ENCODE measurements around the gene PALM.

Gene PALM

DNA sequence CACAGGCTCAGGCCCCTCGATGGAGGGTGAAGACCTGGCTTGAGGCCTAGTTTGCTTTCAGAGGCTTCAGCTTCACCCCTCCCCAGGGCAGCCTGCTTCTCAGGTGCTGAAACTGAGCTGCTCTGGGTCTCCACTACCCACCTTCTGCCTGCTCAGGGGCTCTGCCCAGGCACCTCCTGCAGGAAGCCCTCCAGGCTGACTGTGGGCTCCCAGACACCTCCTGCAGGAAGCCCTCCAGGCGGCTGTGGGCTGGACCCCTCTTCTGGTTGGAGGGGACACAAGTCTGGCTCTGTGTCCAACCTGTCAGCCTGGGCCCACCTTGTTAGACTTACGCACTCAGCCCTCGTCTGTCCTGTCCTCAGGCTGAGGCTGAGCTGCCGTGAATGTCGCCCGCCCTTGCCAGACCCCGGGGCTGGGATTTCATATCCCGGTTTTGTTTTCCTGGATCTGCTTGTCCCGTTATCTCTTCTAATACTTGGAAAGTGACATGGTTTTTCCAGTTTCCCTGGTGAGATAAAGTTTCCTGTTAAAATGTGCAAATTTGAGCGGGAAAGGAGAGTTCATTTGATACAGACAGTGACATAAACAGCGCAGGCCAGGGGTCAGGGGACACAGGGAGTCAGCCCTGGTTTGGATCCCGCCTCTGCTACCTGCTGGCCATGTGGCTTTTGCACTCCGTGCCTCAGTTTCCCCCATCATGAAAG is 21.4 kb downstream of the PALM start:
- H4K20me1 ChIP-seq (ENCODE audit: insufficient read depth, low read length): no peaks in the 10 kb centered on the region
- H3K9me3 ChIP-seq (ENCODE audit: insufficient read depth, low read length): no peaks in the 10 kb centered on the region
- 0 out of 2 replicates have a peak overlapping the region, but pooled peaks have one; percentile 17 for H3K4me3 ChIP-seq (ENCODE audit: low read length)
- peak overlapping the region; percentile 63 for H3K27ac ChIP-seq (ENCODE audit: low read length)
- peak overlapping the region; percentile 50 for H3K4me2 ChIP-seq (ENCODE audit: low read length)
- TF ChIP-seq, protein P1, sequence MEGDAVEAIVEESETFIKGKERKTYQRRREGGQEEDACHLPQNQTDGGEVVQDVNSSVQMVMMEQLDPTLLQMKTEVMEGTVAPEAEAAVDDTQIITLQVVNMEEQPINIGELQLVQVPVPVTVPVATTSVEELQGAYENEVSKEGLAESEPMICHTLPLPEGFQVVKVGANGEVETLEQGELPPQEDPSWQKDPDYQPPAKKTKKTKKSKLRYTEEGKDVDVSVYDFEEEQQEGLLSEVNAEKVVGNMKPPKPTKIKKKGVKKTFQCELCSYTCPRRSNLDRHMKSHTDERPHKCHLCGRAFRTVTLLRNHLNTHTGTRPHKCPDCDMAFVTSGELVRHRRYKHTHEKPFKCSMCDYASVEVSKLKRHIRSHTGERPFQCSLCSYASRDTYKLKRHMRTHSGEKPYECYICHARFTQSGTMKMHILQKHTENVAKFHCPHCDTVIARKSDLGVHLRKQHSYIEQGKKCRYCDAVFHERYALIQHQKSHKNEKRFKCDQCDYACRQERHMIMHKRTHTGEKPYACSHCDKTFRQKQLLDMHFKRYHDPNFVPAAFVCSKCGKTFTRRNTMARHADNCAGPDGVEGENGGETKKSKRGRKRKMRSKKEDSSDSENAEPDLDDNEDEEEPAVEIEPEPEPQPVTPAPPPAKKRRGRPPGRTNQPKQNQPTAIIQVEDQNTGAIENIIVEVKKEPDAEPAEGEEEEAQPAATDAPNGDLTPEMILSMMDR (IDR thresholded peaks at IDR 0.05; ENCODE audit: low read depth, low read length): no peak
- no peak for TF ChIP-seq EZH2phosphoT487 (IDR thresholded peaks at IDR 0.05; ENCODE audit: low read depth)
- no peaks in the 10 kb centered on the region for H3K36me3 ChIP-seq (replicated peaks; ENCODE audit: low read depth, low read length)
- peaks cover 30% of the 10 kb centered on the region for H3K4me1 ChIP-seq (ENCODE audit: low read length)
- H3K79me2 ChIP-seq (ENCODE audit: low read length): no peaks in the 10 kb centered on the region
- H2AFZ ChIP-seq (ENCODE audit: low read depth, low read length): no peak overlapping the region
- no peaks in the 10 kb centered on the region for H3K27me3 ChIP-seq (ENCODE audit: low read depth, low read length)
- peak overlapping the region; percentile 12; the same call in 1 of the 2 replicates for H3K9ac ChIP-seq (ENCODE audit: low read length)

DNA sequence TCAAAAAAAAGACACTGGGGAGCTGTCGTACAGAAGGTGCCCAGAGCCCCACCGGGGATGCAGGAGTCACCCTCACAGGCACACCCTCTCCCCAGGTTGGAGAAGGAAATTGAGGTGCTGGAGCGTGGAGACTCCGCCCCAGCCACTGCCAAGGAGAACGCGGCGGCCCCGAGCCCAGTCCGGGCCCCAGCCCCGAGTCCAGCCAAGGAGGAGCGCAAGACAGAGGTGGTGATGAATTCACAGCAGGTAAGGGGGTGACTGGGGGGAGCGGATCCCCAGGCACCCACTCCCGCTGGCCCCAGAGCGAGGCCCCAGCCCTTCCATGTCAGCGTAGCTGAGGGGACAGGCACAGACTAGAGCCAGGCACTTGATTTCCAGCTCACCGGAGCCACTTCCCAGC is 22.3 kb downstream of the PALM start:
- Histone ChIP-seq H4K20me1 (ENCODE audit: insufficient read depth, low read length) (no peaks in the 10 kb centered on the region), H2AFZ (ENCODE audit: low read depth, low read length) (no peak overlapping the region), H3K79me2 (ENCODE audit: low read length) (no peaks in the 10 kb centered on the region), H3K4me2 (ENCODE audit: low read length) (no peak overlapping the region), H3K9me3 (ENCODE audit: insufficient read depth, low read length) (no peaks in the 10 kb centered on the region), H3K27me3 (ENCODE audit: low read depth, low read length) (no peaks in the 10 kb centered on the region), H3K4me3 (ENCODE audit: low read length) (no peak overlapping the region), H3K9ac (ENCODE audit: low read length) (no peak overlapping the region), H3K36me3 (replicated peaks; ENCODE audit: low read depth, low read length) (no peaks in the 10 kb centered on the region), H3K27ac (ENCODE audit: low read length) (no peak overlapping the region), H3K4me1 (ENCODE audit: low read length) (peaks cover 30% of the 10 kb centered on the region)
- TF ChIP-seq, protein P1 (IDR thresholded peaks at IDR 0.05; ENCODE audit: low read depth, low read length): no peak
- no peak for TF ChIP-seq EZH2phosphoT487 (IDR thresholded peaks at IDR 0.05; ENCODE audit: low read depth)

DNA sequence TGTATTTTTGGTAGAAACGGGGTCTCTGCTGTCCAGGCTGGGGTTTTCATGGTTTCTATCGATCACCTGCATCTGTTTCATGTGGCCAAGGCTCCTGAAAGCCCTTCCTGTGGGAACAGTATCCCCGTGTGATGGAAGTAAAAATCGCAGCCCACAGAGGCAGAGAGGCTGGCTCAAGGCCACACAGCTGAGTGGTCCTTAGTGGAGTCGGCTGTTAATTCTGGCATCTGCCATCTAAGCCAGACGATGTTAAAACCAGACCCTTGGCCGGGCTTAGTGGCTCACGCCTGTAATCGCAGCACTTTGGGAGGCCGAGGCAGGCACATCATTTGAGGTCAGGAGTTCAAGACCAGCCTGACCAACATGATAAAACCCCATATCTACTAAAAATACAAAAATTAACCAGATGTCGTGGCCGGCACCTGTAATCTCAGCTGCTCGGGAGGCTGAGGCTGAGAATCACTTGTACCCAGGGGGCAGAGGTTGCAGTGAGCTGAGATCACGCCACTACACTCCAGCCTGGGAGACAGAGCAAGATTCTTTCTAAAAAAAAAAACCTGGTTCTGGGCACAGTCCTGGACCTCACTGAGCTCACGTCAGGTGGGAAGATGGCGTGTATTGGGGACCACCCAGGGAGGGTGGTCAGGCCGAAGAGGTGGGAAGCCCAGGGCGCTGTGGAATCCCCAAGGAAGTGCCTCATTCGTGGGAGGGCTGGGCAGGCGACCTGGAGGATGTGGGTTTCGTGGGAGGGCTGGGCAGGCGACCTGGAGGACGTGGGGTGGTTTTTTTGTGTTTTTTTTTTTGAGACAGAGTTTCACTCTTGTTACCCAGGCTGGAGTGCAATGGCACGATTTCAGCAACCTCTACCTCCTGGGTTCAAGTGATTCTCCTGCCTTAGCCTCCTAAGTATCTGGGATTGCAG is 23.7 kb downstream of the PALM start:
- Histone ChIP-seq H3K9ac (ENCODE audit: low read length) (no peak overlapping the region), H3K27me3 (ENCODE audit: low read depth, low read length) (no peaks in the 10 kb centered on the region), H2AFZ (ENCODE audit: low read depth, low read length) (no peak overlapping the region), H4K20me1 (ENCODE audit: insufficient read depth, low read length) (no peaks in the 10 kb centered on the region), H3K27ac (ENCODE audit: low read length) (no peak overlapping the region), H3K4me1 (ENCODE audit: low read length) (peaks cover 30% of the 10 kb centered on the region), H3K9me3 (ENCODE audit: insufficient read depth, low read length) (no peaks in the 10 kb centered on the region), H3K4me3 (ENCODE audit: low read length) (no peak overlapping the region), H3K4me2 (ENCODE audit: low read length) (no peak overlapping the region), H3K36me3 (replicated peaks; ENCODE audit: low read depth, low read length) (no peaks in the 10 kb centered on the region), H3K79me2 (ENCODE audit: low read length) (no peaks in the 10 kb centered on the region)
- TF ChIP-seq EZH2phosphoT487 (IDR thresholded peaks at IDR 0.05; ENCODE audit: low read depth): no peak
- TF ChIP-seq, protein P1 (IDR thresholded peaks at IDR 0.05; ENCODE audit: low read depth, low read length): no peak

DNA sequence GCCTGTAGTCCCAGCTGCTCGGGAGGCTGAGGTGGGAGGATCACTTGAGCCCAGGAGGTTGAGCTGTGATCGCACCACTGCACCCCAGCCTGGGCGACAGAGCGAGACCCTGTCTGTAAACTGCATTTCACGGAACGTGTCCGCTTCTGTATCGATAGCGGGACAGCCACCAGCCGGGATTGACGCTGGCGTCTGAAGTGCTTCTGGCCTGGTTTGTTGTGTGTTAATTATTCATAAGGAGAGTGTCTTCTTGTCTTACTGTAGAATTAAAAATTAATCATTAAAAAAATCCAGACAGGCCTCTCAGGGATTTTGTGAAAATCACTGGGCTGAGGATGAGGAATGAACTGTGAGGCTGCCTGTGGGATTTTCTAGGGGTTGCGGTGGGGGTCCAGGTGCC is 26.0 kb downstream of the PALM start:
- Histone ChIP-seq H3K27me3 (ENCODE audit: low read depth, low read length) (no peaks in the 10 kb centered on the region), H3K4me2 (ENCODE audit: low read length) (no peak overlapping the region), H2AFZ (ENCODE audit: low read depth, low read length) (no peak overlapping the region), H3K4me1 (ENCODE audit: low read length) (peaks cover 12% of the 10 kb centered on the region), H3K4me3 (ENCODE audit: low read length) (no peak overlapping the region), H3K36me3 (replicated peaks; ENCODE audit: low read depth, low read length) (no peaks in the 10 kb centered on the region), H3K27ac (ENCODE audit: low read length) (no peak overlapping the region), H3K9ac (ENCODE audit: low read length) (no peak overlapping the region), H4K20me1 (ENCODE audit: insufficient read depth, low read length) (no peaks in the 10 kb centered on the region), H3K79me2 (ENCODE audit: low read length) (no peaks in the 10 kb centered on the region), H3K9me3 (ENCODE audit: insufficient read depth, low read length) (no peaks in the 10 kb centered on the region)
- no peak for TF ChIP-seq EZH2phosphoT487 (IDR thresholded peaks at IDR 0.05; ENCODE audit: low read depth)
- TF ChIP-seq, protein P1 (IDR thresholded peaks at IDR 0.05; ENCODE audit: low read depth, low read length): no peak

All from OCI-LY3 (cell line).